Activated CD4-positive, alpha-beta T cell treated with anti-CD3 and anti-CD28 coated beads for 1 hour (primary cell): ENCODE results near the gene UNC5A.

Experiments used
- DNase-seq: peaks from one replicate; pipeline ENCODE4 v3.0.0-alpha.2; 2020

UNC5A gene

DNA sequence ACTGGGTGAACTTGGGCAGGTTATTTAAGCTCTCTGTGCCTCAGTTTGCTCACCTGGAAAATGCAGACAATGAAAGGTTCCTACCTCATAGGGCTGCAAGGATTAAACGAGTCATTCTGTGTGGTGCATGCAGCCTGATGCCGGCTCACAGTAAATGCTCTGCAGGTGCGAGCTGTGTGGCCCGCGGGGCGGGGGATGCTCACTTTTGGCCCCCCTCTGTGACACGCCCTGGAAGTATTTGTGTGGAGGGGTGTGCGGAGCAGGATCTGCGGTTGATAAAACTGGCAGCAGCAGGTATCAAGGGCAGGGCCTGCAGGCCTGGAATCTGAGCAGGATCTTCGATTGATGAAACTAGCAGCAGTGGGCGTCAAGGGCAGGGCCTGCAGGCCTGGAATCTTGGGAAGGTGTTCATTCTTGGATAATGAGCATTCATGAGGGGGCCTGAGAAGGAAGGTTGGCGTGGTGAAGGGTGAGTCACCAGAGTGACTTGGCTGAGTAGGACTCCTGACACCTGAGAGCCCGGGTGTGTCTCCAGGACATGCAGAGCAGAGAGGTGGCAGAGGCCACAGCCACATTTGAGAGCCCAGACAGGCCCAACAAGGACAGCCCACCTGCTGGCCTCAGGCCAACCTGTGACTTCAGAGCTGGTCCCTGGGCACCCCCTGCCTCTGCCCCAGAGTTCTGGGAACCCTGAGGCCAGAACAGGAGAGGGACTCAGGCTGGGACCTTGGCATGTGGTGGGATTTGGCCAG, 11.9 kb downstream of the UNC5A start:
- no peak for DNase-seq

DNA sequence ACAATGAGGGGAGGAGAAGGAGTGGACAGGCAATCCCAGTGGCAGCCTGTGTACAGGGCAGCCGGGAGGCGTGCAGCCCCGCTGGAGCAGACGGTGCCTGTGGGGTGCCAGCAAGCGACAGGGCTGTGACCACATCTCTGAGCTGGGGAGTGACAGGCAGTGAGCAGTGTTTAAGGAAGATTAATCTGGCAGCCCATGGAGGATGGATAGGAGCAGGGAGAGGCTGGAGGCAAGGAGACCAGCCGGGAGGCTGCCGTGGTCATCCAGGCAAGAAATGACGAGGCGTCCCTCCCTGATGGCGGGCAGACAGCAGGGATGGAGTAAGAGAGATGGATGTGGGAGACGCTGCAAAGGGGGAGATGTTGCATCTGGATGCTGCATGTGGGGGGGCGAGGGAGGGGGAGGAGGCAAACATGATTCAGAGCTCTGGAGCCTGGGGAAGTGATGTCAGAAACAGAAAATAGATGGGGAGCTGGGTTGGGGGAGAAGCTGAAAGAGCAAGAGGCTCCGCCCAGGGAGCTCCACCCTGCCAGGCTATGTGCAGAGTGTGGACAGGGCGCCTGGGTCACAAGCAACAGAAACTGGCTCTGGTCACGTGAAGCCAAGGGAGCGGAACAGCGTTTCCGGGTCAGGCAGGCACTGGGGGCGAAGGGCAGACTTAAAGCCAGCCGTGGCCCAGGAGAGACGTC, 12.6 kb downstream of the UNC5A start:
- DNase-seq, result no peak

DNA sequence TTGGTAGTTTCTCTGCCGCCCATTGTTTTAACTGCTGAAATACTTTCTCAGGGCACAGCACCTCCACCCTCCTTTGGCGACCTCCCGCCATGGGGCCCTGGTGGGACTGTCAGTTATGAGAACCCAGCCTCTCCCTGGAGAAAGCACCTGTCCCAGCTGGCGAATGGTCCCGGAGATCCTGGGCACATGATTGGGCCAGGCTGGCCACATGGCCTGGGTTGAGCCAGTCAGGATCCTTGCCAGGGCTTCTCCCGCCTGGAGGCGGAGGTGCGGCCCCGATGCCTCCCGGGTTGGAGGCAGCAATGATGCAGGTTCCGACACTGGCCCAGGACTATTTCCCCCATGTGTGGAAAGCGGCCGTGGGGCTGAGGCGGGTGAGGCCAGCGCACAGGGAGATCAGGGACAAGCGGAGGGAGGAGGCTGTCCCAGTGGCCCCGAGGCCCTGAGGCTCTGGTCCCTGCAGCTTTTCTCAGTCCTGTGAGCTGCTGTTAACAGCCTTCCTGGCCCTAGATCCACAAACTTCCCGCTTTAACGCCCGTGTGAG, 13.6 kb downstream of the UNC5A start:
- DNase-seq, result no peak

DNA sequence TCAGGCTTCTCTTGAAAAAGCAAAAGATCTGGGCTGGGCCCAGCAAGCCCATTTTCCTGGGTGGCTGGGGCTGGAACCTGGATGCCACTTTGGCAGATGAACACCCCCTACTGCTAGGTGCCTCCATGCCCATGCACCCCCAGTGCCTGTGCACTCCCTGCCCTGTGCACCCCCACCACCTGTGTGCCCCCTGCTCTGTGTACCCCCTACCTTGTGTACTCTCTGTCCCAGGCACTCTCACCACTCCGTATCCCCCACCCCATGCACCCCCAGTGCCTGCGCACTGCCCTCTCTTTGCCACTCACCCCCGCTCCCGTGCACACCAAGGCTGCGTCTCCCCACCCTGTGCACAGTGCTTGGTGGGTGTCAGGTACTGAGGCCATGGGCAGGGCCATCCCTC, 14.2 kb downstream of the UNC5A start:
- DNase-seq, result no peak

DNA sequence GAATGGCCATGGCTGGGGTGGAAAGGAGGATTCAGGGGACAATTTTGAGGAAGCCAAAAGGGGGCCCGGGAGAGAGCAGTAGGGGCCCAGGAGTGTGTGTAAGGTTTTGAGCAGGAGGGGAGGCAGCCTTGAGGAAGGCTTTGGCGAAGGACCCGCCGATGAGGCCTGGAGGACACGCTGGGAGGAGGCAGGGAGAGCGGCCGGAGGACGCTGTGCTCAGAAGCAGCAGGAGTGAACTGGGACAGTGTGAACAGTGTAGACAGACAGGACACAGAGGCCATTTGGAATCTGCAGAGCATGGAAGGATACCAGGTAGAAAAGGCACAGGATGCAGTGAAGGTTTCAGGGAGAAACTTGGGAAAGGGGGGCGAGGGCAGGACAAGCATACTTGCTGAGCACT, 14.9 kb downstream of the UNC5A start:
- DNase-seq, result no peak

DNA sequence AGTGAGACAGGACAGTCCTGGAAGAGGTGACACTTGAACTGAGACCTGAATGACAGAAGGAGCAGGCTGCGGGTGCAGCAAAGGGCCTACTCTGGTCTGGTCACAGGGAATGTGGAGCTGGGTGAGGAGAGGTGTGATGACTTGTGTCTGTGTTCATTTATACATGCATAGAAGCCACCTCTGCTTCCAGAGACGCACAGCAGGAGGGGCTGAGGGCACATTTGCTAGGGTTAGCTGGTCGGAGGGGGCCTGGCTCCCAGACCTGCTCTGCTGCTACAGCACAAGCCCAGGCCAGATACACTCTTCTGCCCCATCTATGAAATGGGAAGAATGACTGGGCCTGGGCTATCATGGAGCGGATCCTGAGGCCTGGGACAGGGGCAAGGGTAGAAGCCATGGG, 15.6 kb downstream of the UNC5A start:
- DNase-seq, result no peak

DNA sequence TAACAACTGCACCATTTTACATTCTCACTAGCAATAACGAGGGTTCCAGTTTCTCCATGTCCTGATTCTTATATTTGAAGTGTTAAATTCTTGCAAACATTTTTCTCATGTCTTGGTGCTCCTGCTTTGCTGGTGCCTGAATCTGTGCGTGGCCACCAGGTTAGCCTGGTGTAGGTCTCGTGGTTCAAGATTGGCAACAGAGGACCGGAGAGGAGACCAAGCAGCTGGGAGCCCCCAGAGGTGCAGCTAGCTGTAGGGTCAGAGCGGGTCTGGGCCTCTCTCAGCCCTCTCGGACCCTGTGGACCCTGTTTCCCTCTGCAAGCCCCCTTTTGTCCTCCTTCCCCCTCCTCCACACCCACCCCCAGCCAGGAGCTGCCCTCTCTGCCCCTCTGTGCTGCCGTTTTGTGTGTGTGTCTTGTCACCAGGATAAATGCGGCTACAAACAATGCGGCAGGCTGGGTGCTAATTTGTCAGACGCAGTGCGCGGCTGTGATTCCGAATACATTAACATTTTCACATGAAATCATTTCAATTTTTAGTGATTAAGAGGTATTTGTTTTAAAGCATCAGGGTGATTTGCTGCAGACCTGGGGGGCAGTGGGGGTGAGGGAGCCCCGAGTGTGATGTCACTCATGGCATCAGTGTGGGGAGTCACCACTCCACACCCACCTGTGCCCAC, 17.5 kb downstream of the UNC5A start:
- no peak for DNase-seq

DNA sequence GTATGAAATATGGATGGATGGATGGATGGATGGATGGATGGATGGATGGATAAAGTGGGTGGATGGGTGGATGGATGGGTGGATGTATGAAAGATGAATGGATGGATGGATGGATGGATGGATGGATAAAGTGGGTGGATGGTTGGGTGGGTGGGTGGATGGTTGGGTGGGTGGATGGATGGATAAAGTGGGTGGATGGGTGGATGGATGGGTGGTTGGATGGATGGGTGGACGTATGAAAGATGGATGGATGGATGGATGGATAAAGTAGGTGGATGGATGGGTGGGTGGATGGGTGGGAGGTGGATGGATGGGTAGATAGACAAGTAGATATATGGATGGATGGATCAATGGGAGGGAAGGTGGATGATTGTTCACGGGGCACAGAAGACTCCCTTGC, 19.0 kb downstream of the UNC5A start:
- DNase-seq, result no peak

DNA sequence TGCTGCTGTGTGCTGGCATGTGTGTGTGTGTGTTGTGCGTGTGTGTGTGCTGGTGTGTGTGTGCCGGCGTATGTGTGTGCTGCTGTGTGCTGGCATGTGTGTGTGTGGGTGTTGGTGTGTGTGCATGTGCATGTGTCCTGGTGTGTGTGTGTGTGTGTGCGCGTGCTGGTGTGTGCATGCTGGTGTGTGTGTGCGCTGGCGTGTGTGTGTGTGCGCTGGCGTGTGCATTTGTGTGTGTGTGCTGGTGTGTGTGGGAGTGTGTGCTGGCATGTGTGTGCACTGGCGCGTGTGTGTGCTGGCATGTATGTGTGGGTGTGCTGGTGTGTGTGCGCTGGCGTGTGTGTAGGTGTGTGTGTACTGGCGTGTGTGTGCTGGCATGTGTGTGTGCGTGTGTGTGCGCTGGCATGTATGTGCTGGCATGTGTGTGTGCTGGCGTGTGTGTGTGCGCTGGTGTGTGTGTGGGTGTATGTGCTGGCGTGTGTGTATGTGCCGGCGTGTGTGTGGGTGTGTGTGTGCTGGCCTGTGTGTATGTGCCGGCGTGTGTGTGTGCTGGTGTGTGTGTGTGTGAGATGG, 20.1 kb downstream of the UNC5A start:
- DNase-seq, result no peak

DNA sequence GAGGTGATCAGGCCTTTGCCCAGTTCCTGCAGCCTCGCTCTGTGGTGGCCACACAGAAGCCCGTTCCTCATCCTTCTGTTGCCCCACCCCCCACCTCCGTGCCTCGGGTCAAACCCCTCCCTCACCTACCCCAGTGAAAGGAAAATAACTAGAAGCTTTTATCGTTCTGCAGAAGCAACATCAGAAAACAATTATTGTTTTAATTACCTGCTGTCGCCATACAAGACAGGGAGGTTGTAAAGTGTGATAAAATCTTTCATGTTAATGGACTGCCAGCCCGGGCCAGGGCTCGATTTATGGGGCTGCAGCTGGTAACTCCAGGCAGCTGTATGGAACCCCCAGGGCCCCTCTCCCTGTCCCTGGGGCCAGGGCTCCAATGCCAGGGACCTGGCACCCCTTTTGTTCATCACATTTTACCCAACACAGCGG, 20.6 kb downstream of the UNC5A start:
- DNase-seq, result no peak

DNA sequence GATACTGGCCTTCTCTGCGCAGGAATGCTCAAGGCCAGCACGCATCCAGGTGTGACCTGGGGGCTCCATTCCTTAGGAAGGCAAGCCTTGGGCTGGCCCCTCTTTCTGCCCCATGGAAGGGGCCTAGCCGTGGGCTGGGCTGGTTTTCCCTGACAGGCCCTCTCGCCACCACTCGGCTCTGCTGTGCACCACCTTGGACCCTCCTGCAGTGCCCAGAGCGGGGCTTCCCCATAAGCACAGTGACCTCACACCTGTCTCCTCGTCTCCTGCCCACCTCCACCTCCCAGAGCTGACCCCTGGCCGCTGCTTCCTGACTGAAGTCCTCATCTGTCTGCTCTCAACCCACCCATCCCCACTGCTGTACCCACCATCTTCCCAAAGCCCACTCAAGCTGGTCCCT, 21.1 kb downstream of the UNC5A start:
- no peak for DNase-seq

DNA sequence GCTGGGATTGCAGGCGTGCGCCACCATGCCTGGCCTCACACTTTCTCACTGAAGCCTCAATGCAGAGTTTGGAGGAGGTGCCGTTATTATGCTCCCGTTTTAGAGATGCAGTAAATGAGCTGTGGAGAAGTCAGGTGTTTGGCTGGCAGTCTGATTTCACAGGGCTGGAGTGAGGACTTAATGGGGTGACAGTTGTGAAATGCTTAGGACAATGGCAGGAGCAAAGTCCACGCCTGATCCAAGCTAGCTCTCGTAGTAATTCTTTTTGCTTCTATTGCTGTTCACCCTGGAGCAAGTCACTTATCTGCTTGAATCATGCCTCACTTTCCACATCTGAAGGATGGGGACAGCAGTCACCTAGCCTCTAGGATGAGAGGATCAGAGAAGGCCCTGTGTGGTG, 21.8 kb downstream of the UNC5A start:
- DNase-seq, result no peak

DNA sequence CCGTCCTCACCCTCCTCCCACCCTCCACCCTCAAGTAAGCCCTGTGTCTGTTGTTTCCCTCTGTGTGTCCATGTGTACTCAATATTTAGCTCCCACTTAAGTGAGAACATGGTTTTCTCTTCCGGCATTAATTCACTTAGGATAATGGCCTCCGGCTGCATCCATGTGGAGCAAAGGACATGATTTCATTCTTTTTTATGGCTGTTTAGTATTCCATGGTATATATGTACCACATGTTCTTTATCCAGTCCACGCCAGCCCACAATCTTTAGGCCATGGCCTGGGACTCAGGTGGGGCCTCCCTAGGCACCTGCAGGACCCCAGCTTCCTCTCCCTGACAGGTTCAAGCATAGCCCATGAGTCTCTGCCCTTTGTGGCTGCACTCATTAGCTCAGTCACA, 22.9 kb downstream of the UNC5A start:
- no peak for DNase-seq

DNA sequence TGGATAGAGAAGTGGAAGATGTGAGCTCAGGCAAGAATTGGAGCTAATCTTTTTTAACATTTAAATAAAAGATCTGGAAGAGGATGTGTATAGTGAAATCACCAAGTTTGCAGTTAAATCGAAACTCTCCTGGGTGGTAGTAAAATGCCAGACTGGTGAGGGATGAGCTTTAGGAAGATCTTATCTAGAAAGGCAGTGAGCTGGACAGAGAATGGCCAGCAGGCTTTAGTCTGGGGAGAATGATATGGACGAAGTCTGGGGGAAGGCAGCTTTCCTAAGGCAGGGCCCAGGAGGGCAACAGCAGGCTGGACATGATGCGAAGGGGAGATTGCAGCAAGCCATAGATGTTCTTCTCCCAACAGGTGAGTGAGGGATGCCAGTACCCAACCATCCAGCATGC, 25.6 kb downstream of the UNC5A start:
- DNase-seq, result no peak

DNA sequence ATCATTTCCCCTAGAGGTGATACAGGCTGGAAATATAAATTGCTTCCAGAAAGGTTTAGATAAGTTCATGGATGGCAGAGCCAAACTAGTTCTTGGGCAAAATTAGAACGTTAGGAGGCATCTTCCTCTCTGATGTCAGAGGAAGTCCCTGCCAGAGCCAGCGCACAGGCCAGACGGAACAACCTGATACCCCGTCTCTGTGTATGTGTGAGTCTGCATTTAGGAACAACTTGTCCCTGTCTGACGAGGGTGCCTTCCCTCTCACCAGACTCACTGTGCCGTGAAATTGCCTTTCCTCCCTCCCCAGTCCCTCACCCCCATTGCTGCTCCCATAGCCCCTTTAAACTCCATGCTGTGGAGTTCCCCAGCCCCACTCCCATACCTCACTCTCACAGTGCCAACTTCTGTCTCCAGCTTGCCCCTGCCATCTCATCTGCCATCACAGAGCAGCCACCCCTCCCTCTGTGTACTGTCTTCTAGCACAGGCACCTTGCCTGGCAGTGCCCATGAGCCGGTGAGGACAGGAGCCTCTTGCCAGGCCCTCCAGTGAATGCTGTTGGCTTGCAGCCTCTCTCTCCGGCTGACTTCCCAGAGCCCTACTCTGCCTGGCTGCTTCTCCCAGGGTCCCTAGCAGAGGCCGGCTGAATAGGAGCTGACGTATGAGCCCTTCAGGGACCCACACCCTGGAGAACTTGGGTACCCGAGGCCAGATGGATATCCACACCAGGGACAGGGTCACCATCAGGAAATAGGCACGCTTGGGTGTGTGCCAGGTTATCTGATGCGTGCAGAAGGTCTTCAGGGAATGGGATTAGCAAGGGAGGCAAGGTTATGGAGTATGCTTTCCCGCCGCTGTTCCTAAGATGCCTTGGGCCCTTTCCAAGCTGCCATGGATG, 26.7 kb downstream of the UNC5A start:
- DNase-seq, result no peak

DNA sequence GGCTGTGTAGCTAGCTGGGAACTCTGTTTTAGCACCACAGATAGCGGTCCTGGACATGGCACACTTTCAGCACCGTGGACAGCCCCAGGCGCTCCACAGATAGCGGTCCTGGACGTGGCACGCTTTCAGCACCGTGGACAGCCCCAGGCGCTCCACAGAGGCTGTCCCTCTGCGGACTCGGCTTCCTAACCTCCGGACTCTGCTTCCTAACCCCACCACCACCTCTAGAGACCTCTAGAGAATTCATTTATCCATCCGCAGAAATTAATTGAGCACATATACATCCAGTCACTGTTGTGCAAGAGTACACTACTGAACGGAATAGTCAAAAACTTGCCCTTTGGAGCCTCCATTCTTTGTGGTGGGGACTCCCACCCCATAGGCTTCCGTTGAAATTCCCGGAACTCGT, 27.4 kb downstream of the UNC5A start:
- DNase-seq, result peak; percentile 29

DNA sequence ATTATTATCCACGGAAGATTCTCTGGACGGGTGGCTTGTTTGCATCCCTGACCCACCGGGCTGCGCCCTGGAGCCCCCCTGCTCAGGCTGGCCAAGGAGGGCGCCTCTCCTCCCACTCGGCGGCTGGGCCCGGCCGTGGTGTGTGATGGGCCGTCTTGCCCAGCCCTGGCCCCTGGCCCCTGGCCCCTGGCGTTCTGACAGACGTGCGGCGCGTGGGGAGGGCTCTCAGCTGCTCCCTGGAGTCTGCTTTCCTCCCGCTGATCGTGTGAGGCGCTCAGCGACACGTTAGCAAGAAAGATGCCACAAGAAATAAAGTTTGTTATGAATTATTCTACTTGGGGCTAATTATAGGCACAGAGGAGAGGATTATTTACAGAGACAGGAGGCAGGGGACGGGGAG, 33.3 kb downstream of the UNC5A start:
- DNase-seq, result no peak

DNA sequence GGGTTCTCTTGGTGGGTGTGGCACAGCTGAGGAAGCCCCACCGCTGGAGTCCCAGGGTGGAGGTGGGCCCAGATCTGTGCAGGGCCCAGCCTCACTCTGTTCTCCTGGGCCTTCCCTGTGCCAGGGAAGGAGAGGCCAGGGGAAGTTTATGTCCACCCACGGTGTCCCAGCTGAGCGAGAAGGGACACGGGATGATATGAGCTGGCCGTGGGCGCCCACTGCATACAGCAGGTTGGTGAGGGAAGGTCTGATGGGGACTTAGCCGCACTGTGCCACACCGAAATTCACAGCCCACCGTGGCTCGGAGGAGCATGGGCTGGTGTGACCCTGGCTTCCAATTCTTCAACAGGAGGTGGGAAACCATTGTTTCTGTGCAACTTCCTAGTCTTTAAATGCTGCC, 33.9 kb downstream of the UNC5A start:
- no peak for DNase-seq

DNA sequence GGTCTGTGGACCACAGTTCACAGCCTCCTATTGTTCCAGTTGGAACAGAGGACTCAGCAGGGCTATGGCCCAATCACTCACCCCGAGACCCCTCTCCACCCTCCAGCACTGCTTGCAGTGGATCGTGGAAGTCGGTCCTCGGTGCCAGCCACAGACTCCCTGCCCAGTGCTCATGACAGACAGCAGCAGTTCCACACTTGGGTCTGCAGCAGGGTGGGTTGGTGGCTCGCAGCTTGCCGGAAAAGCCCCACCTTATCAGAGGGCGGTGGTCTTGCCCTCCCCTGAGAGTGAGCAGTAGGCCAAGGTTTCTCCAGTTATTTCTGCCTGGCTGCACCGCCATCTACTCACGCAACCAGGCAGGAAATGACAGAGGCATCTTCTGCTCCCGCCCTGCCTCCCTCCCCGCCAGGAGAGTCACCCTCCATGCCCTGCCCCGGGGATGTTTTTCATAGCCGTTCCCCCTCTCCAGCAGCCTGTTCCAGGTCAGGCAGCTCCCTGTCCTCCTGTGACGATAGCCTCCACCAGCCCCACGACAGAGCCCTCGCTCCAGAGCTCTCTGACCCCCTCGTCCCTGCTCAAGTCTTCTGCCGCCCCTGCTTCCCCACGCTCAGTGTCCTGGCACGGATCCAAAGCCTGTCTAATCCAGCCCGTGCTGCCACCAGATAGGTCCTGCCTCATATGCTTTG, 34.5 kb downstream of the UNC5A start:
- DNase-seq, result no peak

DNA sequence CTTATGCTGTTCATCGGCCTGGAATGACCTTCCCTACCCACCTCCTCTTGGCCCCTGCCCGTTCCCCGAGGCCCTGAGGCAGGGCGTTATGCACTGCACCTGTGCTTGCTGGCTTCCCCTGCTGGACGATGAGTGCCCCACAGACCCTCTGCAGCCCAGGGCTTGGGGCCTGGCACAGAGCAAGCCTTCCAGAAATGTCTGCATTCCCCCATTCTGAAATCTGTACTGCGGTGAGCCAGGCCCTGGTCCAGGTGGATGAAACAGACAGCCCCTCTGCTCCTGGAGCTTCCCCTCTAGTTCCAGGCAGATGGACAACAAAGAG, 35.0 kb downstream of the UNC5A start:
- DNase-seq, result no peak

DNA sequence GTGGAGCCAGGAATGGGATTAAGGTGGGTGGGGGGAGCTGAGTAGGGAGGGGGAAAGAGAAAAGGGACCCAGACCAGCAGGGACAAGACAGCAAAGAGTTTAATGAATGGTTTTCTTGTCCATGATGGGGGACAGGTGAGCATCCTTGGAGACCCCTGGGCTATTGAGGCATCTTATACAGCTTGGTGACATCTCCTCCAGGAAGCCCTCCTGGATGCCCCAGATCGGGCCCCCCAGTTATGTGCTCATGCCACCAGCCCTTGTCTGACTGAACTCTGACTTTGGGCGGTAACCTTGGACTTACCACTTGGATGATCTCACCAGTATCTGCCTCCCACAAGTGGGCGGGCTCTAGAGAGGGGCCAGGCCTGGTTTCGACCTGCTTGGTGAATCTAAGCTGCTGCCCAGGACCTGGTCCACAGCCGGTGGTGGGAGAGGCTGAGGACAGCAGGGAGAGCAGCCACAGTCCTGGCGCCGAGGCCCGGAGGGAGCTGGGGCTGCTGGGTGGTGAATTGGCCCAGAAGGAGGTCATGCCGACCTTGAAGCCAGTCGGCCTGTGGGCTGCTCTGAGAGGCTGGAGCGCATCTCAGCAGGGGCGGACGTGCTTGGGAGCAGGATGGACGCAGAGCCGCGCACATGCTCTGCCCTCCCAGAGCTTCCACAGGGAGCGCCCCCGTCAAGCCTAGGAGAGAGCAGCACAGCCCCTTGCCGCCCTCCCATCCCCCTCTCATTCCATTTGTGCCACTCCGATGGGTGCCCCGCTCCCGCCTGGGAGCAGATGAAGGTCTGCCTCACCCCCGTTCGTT, 36.2 kb downstream of the UNC5A start:
- DNase-seq, result no peak
